ENCODE results near the gene MLLT10. TPM values are rescaled to one million over a fixed set of nuclear protein-coding genes. Genes with fewer than 3 reads are reported as not detected.

MLLT10 gene
- total and polyA plus RNA-seq, 2 donors (not counting 3 experiments of a cell fraction or from before 2014, with no cell fraction given), result 35.4 to 54.0 TPM

- intact Hi-C loops (cut with micrococcal nuclease) (no loop called here), dilution Hi-C loops (cut with MboI; ENCODE audit: extremely low pct_ligation_motif_present, low sequenced_read_pairs) (no loop called here)
- Histone ChIP-seq H3K27me3 (ENCODE audit: control insufficient read depth in 2 of 2, insufficient read depth in 2 of 2, low read length in 2 of 2) (no peaks in the 10 kb centered on the region), H3K4me2 (ENCODE audit: insufficient read depth, low read length) (no peak overlapping the region), H2AFZ (ENCODE audit: low read depth, low read length) (no peak overlapping the region), H3K9ac (replicated peaks; ENCODE audit: extremely low read depth, insufficient read depth, low read length) (no peak overlapping the region), H3K79me2 (ENCODE audit: control insufficient read depth, insufficient read depth, low read length) (peaks cover 70% of the 10 kb centered on the region), H3K27ac (ENCODE audit: insufficient read depth, low read depth, low read length) (no peak overlapping the region), H3K9me1 (replicated peaks; ENCODE audit: control insufficient read depth, extremely low read depth, insufficient read depth, low read length) (no peaks in the 10 kb centered on the region), H3K9me3 (replicated peaks; ENCODE audit: control insufficient read depth, insufficient read depth, low read length) (no peaks in the 10 kb centered on the region), H3K4me1 (ENCODE audit: control insufficient read depth, extremely low read depth, insufficient read depth, low read length) (no peaks in the 10 kb centered on the region), H3K36me3 (ENCODE audit: control insufficient read depth in 2 of 2, extremely low read depth in 1 of 2, insufficient read depth in 2 of 2, low read length in 2 of 2) (no peaks in the 10 kb centered on the region), H3K4me3 (replicated peaks in 1 of 3; ENCODE audit: insufficient read depth in 1 of 3, low read depth in 1 of 3, low read length in 3 of 3) (no peak overlapping the region), H4K20me1 (replicated peaks; ENCODE audit: control insufficient read depth, extremely low read depth, insufficient read depth, low read length) (no peaks in the 10 kb centered on the region)
- TF ChIP-seq MYC (IDR thresholded peaks at IDR 0.05; ENCODE audit: low read depth, low read length) (no peak), EZH2 (IDR thresholded peaks at IDR 0.05; ENCODE audit: borderline replicate concordance, low read depth, low read length, severe bottlenecking) (no peak), GATA2 (IDR thresholded peaks at IDR 0.05; ENCODE audit: insufficient read depth, insufficient read length, low read depth, low read length) (no peak), FOS (IDR thresholded peaks at IDR 0.05; ENCODE audit: borderline replicate concordance, insufficient read depth, low read length) (no peak), POLR2AphosphoS5 (IDR thresholded peaks at IDR 0.05; ENCODE audit: insufficient read depth, low read depth, low read length) (no peak), MAX (IDR thresholded peaks at IDR 0.05; ENCODE audit: insufficient read depth, insufficient read length) (no peak), JUN (IDR thresholded peaks at IDR 0.05; ENCODE audit: borderline replicate concordance, insufficient read depth, insufficient read length, low read depth) (no peak), POLR2A (IDR thresholded peaks at IDR 0.05; ENCODE audit: low read depth, low read length) (no peak), CTCF (IDR thresholded peaks at IDR 0.05; ENCODE audit: extremely low read depth in 1 of 2, insufficient read depth in 1 of 2, low read depth in 1 of 2, low read length in 2 of 2) (no peak)
- CTCF ChIA-PET, result no interaction called here
- DNase-seq (ENCODE audit: low read depth, low spot score) (no peak), FAIRE-seq (no peak)
- no TSS peak for BruUV-seq (replicated peaks)
- POLR2A ChIA-PET, result no interaction called here
Measured at GRCh38 chr10:21584834-21585530, 51.0 kb downstream of the MLLT10 start.

Data from endothelial cell of umbilical vein (primary cell).